ENCODE results near the gene DIP2B. TPM values are rescaled to one million over a fixed set of nuclear protein-coding genes. Genes with fewer than 3 reads are reported as not detected.
"Not testable (repeated sequence)": the region's sequence is repeated elsewhere in the genome, so short reads cannot be mapped to it uniquely, and the experiment has no call there.

DIP2B gene
- total RNA-seq, 1 donor from 2014 or later = 37.1 TPM

DNA sequence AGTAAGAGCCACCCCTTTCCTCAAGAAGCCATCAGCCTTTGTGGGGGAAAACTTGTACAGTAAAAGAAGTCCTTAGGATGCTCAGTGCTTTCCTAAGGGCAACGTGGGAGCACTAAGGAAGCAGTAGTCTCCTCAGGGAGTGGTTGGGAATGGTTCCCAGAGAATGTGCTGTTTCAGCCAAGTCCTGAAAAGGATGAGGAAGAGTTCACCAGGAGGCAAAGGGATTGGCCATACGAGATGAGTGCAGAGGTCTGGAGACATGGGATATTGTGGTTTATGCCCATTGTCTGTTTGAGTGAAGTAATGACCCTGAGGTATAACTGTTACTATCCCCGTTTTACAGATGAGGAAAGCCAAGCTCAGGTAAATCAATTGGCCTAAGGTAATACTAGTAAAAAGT is 173.1 kb downstream of the DIP2B start:
- Histone ChIP-seq H3K4me3 (no peak overlapping the region), H3K27ac (no peak overlapping the region), H3K36me3 (peaks cover 21% of the 10 kb centered on the region), H3K27me3 (no peaks in the 10 kb centered on the region), H3K4me1 (no peaks in the 10 kb centered on the region), H3K79me2 (ENCODE audit: low read depth) (no peaks in the 10 kb centered on the region), H3K9me3 (ENCODE audit: low read depth) (no peaks in the 10 kb centered on the region), H3K4me2 (no peak overlapping the region), H4K20me1 (ENCODE audit: low read depth) (no peaks in the 10 kb centered on the region), H3K9ac (no peak overlapping the region), H3F3A (ENCODE audit: low read depth) (no peaks in the 10 kb centered on the region), H2AFZ (replicated peaks) (no peak overlapping the region)
- H3K4me1 Mint-ChIP-seq = no peaks in the 10 kb centered on the region
- no peaks in the 10 kb centered on the region for H3K27me3 Mint-ChIP-seq (ENCODE audit: insufficient read depth, low read depth)
- no peak overlapping the region for H3K27ac Mint-ChIP-seq
- no peak overlapping the region for H3K4me3 Mint-ChIP-seq
- peaks cover 25% of the 10 kb centered on the region for H3K36me3 Mint-ChIP-seq
- no peaks in the 10 kb centered on the region for H3K9me3 Mint-ChIP-seq
- TF ChIP-seq, protein P1, sequence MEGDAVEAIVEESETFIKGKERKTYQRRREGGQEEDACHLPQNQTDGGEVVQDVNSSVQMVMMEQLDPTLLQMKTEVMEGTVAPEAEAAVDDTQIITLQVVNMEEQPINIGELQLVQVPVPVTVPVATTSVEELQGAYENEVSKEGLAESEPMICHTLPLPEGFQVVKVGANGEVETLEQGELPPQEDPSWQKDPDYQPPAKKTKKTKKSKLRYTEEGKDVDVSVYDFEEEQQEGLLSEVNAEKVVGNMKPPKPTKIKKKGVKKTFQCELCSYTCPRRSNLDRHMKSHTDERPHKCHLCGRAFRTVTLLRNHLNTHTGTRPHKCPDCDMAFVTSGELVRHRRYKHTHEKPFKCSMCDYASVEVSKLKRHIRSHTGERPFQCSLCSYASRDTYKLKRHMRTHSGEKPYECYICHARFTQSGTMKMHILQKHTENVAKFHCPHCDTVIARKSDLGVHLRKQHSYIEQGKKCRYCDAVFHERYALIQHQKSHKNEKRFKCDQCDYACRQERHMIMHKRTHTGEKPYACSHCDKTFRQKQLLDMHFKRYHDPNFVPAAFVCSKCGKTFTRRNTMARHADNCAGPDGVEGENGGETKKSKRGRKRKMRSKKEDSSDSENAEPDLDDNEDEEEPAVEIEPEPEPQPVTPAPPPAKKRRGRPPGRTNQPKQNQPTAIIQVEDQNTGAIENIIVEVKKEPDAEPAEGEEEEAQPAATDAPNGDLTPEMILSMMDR (IDR thresholded peaks at IDR 0.05) = no peak
- TF ChIP-seq EZH2 (IDR thresholded peaks at IDR 0.05) (no peak), EZH2phosphoT487 (IDR thresholded peaks at IDR 0.05) (no peak)
- no peak for DNase-seq (ENCODE audit: low spot score)

DNA sequence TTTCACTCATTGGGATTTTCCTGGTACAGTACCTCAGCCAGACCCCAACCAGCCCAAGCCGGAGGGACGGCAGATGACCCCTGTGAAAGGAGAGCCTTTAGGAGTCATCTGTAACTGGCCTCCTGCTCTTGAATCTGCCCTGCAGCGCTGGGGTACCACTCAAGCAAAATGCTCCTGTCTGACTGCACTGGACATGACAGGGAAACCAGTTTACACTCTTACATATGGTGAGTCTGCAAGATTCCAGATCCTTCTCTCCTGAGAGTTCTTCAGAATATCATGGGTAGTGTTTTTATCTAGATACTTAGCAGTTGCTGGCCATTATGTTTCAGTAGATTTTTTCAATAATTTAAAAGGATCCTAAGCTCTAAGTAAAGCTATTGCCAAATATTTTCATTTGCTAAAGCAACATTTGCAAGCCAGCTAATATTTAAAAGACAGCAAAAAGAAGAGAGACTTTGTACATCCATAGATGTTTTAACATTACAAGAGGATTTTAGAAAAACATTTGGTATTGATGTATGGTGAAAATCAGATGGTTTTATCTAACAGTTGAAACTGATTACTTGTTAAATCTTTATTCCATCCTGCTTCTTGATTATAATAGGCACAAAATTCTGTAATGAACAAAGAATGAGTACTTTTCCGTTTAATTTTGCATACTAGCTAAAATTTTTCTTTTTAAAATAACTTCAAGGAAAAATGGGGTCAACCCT is 174.0 kb downstream of the DIP2B start:
- DNase-seq (ENCODE audit: low spot score) = no peak
- Mint-ChIP-seq H3K27me3 (ENCODE audit: insufficient read depth, low read depth) (no peaks in the 10 kb centered on the region), H3K4me3 (no peak overlapping the region), H3K9me3 (no peaks in the 10 kb centered on the region), H3K4me1 (no peaks in the 10 kb centered on the region), H3K36me3 (peaks cover 26% of the 10 kb centered on the region), H3K27ac (no peak overlapping the region)
- Histone ChIP-seq H3K27me3 (no peaks in the 10 kb centered on the region), H3K27ac (no peak overlapping the region), H3K79me2 (ENCODE audit: low read depth) (no peaks in the 10 kb centered on the region), H3K36me3 (peaks cover 21% of the 10 kb centered on the region), H3K9ac (no peak overlapping the region), H3K4me1 (no peaks in the 10 kb centered on the region), H4K20me1 (ENCODE audit: low read depth) (no peaks in the 10 kb centered on the region), H3F3A (ENCODE audit: low read depth) (no peaks in the 10 kb centered on the region), H3K4me3 (no peak overlapping the region), H2AFZ (replicated peaks) (no peak overlapping the region), H3K4me2 (no peak overlapping the region), H3K9me3 (ENCODE audit: low read depth) (no peaks in the 10 kb centered on the region)
- TF ChIP-seq, protein P1 (IDR thresholded peaks at IDR 0.05) = no peak
- no peak for TF ChIP-seq EZH2 (IDR thresholded peaks at IDR 0.05)
- TF ChIP-seq EZH2phosphoT487 (IDR thresholded peaks at IDR 0.05) = no peak

DNA sequence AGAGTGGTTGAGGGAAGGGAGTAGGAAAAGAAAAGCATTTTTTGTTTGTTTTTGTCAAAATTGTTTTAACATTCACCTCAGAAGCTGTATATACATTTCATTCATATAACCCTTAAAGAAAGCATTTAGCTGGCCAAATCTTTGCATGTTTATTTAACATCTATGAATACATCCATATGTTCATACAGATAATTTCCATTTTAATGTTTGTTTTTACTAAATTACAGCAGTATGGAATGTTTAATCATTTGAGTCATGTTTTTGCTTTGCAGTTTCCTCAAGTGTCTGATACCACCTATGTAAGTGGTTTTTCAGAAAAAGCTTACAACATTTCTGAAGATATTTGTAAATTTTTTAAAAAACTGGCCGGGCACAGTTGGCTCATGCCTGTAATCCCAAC is 174.8 kb downstream of the DIP2B start:
- Histone ChIP-seq H3K79me2 (ENCODE audit: low read depth) (no peaks in the 10 kb centered on the region), H3K36me3 (peaks cover 21% of the 10 kb centered on the region), H3K27me3 (no peaks in the 10 kb centered on the region), H3K9ac (no peak overlapping the region), H3K9me3 (ENCODE audit: low read depth) (no peaks in the 10 kb centered on the region), H3K4me1 (no peaks in the 10 kb centered on the region), H3K27ac (no peak overlapping the region), H2AFZ (replicated peaks) (no peak overlapping the region), H3K4me3 (no peak overlapping the region), H3K4me2 (no peak overlapping the region), H3F3A (ENCODE audit: low read depth) (no peaks in the 10 kb centered on the region), H4K20me1 (ENCODE audit: low read depth) (no peaks in the 10 kb centered on the region)
- Mint-ChIP-seq H3K9me3 (no peaks in the 10 kb centered on the region), H3K27ac (no peak overlapping the region), H3K27me3 (ENCODE audit: insufficient read depth, low read depth) (no peaks in the 10 kb centered on the region), H3K4me3 (no peak overlapping the region), H3K36me3 (peaks cover 27% of the 10 kb centered on the region), H3K4me1 (no peaks in the 10 kb centered on the region)
- no peak for DNase-seq (ENCODE audit: low spot score)
- TF ChIP-seq, protein P1 (IDR thresholded peaks at IDR 0.05) = no peak
- TF ChIP-seq EZH2 (IDR thresholded peaks at IDR 0.05) (no peak), EZH2phosphoT487 (IDR thresholded peaks at IDR 0.05) (no peak)

DNA sequence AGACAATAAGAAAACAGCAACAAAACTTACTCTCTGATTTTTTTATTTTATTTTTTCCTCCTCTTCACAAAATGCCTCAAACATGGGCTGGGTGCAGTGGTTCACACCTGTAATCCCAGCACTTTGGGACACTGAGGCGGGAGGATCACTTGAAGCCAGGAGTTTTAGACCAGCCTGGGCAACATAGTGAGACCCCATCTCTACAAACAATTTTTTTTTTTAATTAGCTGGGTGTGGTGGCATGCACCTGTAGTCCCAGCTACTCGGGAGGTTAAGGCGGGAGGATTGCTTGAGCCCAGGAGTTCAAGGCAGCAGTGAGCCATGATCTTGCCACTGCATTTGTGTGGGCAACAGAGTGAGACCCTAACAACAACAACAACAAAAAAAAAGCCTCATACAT is 176.3 kb downstream of the DIP2B start:
- not testable (repeated sequence) for H3K4me1 ChIP-seq; H3K9ac ChIP-seq; H4K20me1 ChIP-seq (ENCODE audit: low read depth); H3F3A ChIP-seq (ENCODE audit: low read depth); H3K79me2 ChIP-seq (ENCODE audit: low read depth); H2AFZ ChIP-seq (replicated peaks); H3K4me1 Mint-ChIP-seq; H3K27ac ChIP-seq; H3K9me3 ChIP-seq (ENCODE audit: low read depth); DNase-seq (ENCODE audit: low spot score); H3K9me3 Mint-ChIP-seq; H3K4me3 ChIP-seq; H3K4me3 Mint-ChIP-seq; H3K4me2 ChIP-seq; H3K27me3 Mint-ChIP-seq (ENCODE audit: insufficient read depth, low read depth); H3K27me3 ChIP-seq; H3K27ac Mint-ChIP-seq
- H3K36me3 Mint-ChIP-seq = peaks cover 25% of the 10 kb centered on the region
- H3K36me3 ChIP-seq = peaks cover 16% of the 10 kb centered on the region

All from neural progenitor cell (in vitro differentiated cells).